Measurements from ENCODE around the gene CMTM3. TPM values are rescaled to one million over a fixed set of nuclear protein-coding genes. Genes with fewer than 3 reads are reported as not detected.

CMTM3 gene, protein sequence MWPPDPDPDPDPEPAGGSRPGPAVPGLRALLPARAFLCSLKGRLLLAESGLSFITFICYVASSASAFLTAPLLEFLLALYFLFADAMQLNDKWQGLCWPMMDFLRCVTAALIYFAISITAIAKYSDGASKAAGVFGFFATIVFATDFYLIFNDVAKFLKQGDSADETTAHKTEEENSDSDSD
- 1 to 10 TPM; 4.0 to 7.9 TPM for total RNA-seq

DNA sequence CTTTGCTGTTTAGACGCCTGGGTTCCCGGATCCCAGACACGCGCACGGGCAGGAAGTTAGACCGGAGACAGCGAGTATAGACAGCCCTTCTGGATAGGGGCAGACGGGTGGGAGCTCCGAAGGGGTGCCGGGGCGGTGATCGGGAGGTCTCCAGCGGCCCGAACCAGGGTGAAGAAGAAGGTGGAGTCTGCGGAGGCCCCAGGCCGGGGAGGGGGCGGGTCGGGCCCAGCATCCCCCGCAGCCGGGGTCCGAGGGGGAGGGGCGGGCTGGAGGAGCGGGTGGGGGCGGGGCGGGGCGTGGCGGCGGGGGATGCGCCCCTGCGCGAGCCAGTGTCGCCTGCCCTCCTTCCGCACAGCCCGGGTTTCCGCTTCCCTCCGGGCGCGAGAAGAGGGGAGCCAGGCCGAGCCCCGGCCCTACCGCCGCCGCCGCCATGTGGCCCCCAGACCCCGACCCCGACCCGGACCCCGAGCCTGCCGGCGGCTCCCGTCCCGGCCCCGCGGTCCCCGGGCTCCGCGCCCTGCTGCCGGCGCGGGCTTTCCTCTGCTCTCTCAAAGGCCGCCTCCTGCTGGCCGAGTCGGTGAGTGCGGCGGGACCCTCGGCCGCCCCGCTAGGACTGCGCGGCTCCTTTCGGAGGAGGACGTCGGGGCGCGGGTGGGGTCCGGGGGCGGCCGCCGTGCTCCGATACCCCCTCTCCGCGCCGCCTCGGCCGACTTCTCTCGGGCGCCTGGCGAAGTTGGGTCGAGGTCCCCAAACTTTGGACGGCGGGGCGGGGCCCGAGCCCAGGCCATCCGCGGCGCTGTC, at the start of gene CMTM3:
Gene CMTM3, plus strand, starts transcription at position 329 of the 801 bp plus-strand sequence. Its CDS starts 102 bp downstream, at position 431.
- H3K36me3 ChIP-seq, result no peaks in the 10 kb centered on the region
- H3K9ac ChIP-seq (ENCODE audit: low read depth in 2 of 2, low read length in 2 of 2), result peak within 1 kb of the TSS; percentile 51 to 72
- no peaks in the 10 kb centered on the region for H3K9me3 ChIP-seq
- no peaks in the 10 kb centered on the region for H3K4me1 ChIP-seq
- DNase-seq, result peak; percentile 58
- H3K27me3 ChIP-seq, result peaks cover 20% of the 10 kb centered on the region
- H3K27ac ChIP-seq, result peak within 1 kb of the TSS; percentile 70
- peak within 1 kb of the TSS; percentile 69 for H3K4me3 ChIP-seq
- TF ChIP-seq, protein P1, sequence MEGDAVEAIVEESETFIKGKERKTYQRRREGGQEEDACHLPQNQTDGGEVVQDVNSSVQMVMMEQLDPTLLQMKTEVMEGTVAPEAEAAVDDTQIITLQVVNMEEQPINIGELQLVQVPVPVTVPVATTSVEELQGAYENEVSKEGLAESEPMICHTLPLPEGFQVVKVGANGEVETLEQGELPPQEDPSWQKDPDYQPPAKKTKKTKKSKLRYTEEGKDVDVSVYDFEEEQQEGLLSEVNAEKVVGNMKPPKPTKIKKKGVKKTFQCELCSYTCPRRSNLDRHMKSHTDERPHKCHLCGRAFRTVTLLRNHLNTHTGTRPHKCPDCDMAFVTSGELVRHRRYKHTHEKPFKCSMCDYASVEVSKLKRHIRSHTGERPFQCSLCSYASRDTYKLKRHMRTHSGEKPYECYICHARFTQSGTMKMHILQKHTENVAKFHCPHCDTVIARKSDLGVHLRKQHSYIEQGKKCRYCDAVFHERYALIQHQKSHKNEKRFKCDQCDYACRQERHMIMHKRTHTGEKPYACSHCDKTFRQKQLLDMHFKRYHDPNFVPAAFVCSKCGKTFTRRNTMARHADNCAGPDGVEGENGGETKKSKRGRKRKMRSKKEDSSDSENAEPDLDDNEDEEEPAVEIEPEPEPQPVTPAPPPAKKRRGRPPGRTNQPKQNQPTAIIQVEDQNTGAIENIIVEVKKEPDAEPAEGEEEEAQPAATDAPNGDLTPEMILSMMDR (IDR thresholded peaks at IDR 0.05), result peak; percentile 55
- intact Hi-C loops (cut with DNase I), result loop anchor here (5.0 kb wide), 3 partner anchors 123 to 263 kb away; no protein-coding TSS in a partner anchor

DNA sequence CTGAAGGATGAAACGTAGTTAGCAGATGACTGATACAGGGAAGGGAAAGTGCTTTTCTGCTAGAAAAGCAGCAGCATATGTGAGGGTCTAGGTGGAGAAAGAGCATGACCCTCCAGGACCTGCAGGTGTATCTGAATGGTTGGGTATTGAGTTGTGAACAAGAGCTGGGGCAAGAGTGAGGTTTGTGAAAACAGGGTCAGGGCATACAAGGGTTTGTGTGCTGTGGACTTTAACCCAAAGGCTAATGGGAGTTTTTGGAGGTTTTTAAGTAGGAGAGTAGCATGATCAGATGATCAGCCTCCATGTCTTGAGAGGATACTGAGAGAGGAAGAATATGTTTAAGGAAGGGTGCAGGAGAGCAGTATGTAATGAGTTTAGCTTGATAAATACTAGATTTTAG, 44.4 kb upstream of the CMTM3 start:
- Histone ChIP-seq H3K4me3 (no peak overlapping the region), H3K9ac (ENCODE audit: low read depth in 2 of 2, low read length in 2 of 2) (no peak overlapping the region), H3K9me3 (no peaks in the 10 kb centered on the region), H3K36me3 (no peaks in the 10 kb centered on the region), H3K4me1 (no peaks in the 10 kb centered on the region), H3K27me3 (no peaks in the 10 kb centered on the region), H3K27ac (no peak overlapping the region)
- TF ChIP-seq, protein P1 (IDR thresholded peaks at IDR 0.05), result no peak
- intact Hi-C loops (cut with DNase I), result no loop called here
- no peak for DNase-seq

DNA sequence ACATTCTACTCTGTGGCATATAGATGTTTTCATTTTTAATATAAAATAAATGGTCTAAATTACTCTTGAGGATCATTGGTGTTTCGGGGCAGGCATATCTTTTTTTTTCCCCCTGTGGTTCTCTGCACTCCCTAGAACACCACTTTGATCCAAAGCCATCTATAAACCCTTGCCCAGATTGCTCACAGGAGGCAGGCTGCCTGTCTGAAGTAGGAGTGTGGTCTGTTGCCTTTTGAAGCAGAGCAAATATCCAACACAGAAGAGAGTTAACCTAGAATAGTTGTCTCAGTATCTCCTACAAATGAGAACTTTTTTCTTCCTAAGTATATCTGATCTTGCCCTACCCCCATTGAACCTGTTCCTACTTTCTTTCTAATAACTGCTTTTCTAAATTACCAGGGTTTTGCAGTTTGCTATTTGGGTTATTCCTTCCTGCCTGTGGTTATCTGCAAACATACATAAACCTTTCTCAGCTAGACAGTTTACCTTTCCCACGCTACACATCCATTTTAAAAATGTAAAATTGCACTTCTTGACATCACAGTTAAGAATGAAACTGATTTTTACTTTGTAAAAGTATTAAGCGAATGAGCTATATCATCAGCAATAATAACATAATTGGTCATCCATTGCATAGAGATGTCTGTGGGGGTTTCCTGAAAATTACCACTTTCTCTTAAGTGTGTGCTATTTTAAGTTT, 43.0 kb upstream of the CMTM3 start:
- TF ChIP-seq, protein P1 (IDR thresholded peaks at IDR 0.05), result no peak
- Histone ChIP-seq H3K27ac (no peak overlapping the region), H3K27me3 (no peaks in the 10 kb centered on the region), H3K36me3 (no peaks in the 10 kb centered on the region), H3K4me1 (no peaks in the 10 kb centered on the region), H3K4me3 (no peak overlapping the region), H3K9ac (ENCODE audit: low read depth in 2 of 2, low read length in 2 of 2) (no peak overlapping the region), H3K9me3 (no peaks in the 10 kb centered on the region)
- no peak for DNase-seq
- intact Hi-C loops (cut with DNase I), result no loop called here

DNA sequence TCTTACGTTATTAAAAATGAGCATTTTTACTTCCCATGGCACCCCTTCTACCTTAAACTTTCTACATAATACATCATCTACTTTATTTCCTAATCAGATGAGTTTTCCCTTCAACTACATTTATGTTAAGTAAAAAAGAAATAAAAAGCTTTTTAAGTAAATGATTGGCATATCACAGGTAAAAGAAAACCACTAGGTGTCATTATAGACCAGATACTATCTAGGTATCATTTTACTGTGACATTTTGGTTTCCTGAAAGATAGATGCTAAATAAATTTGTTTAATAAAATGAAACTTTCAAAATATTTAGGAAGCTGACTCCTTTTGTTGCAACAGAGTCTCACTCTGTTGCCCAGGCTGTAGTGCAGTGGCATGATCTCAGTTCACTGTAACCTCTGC, 42.1 kb upstream of the CMTM3 start:
- H3K27ac ChIP-seq, result no peak overlapping the region
- no peak overlapping the region for H3K4me3 ChIP-seq
- no peak overlapping the region for H3K9ac ChIP-seq (ENCODE audit: low read depth in 2 of 2, low read length in 2 of 2)
- DNase-seq, result no peak
- H3K27me3 ChIP-seq, result no peaks in the 10 kb centered on the region
- no peaks in the 10 kb centered on the region for H3K36me3 ChIP-seq
- TF ChIP-seq, protein P1 (IDR thresholded peaks at IDR 0.05), result no peak
- intact Hi-C loops (cut with DNase I), result no loop called here
- no peaks in the 10 kb centered on the region for H3K9me3 ChIP-seq
- no peaks in the 10 kb centered on the region for H3K4me1 ChIP-seq

DNA sequence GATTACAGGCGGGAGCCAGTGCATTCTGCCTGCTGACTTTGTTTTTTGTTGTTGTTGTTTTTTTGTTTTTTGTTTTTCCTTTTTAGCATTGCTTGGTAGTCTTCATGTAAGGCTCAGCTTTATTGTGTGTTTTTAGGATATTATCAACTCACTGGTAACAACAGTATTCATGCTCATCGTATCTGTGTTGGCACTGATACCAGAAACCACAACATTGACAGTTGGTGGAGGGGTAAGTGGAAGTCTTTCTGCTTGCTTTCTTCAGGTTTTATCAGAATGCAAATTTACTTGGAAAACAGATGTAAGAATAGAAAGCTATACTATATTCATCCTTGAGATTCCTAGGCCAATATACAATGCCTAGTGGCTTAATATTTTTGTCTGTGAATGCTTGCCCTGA, 41.5 kb upstream of the CMTM3 start:
- Histone ChIP-seq H3K27me3 (no peaks in the 10 kb centered on the region), H3K36me3 (no peaks in the 10 kb centered on the region), H3K9ac (ENCODE audit: low read depth in 2 of 2, low read length in 2 of 2) (no peak overlapping the region), H3K4me1 (no peaks in the 10 kb centered on the region), H3K4me3 (no peak overlapping the region), H3K9me3 (no peaks in the 10 kb centered on the region), H3K27ac (no peak overlapping the region)
- intact Hi-C loops (cut with DNase I), result no loop called here
- DNase-seq, result no peak
- TF ChIP-seq, protein P1 (IDR thresholded peaks at IDR 0.05), result no peak

Data from colonic mucosa (tissue), 4 donors.